HepG2 (cell line): ENCODE results near the gene PRMT7. TPM values are rescaled to one million over a fixed set of nuclear protein-coding genes. Genes with fewer than 3 reads are reported as not detected.
A peak's percentile ranks its signal among the peaks of the same experiment; 100 is the strongest.

Source experiments
- ATAC-seq: fragments of 200-7000 bp; cut with Tn5 transposase; 3 replicates; pipeline ENCODE4 v1.9.1; 2020; ENCODE audit warnings: mild to moderate bottlenecking, moderate library complexity
- BruUV-seq: library from RNA; stranded (reverse); fragments of 400-500 nt; replicated peaks from 2 replicates; lab custom pipeline; 2021; lab: Mats Ljungman, UMichigan
- CTCF ChIA-PET: fragments of 300-600 bp; formaldehyde crosslinking; extraction: SDS; loops from one replicate; lab custom pipeline; 2021; ENCODE audit warnings: low total read pairs, inconsistent platforms, low intra/inter-chr PET ratio; lab: Yijun Ruan, JAX
- POLR2A ChIA-PET: fragments of 350-600 bp; sonication (Branson Sonifier 250); formaldehyde crosslinking; loops from one replicate; lab custom pipeline; 2020; ENCODE audit warnings: antibody characterized with exemption, inconsistent platforms; lab: Yijun Ruan, JAX
- DNase-seq: peaks from one replicate; pipeline ENCODE4 v3.0.0-alpha.2; 2015; ENCODE audit warnings: low spot score
- FAIRE-seq: peaks from 3 replicates; lab custom pipeline; 2011; peaks lifted over from hg19 to GRCh38; lab: Jason Lieb, UNC
- H2AFZ ChIP-seq: one replicate; pipeline ENCODE4 v1.6.1; 2011; ENCODE audit warnings: low read length, inconsistent platforms
- H3K27ac ChIP-seq: fragments of 300-600 bp; 3 replicates; pipeline ENCODE4 v1.8.0; 2011; ENCODE audit warnings: mixed run types, mild to moderate bottlenecking, mixed read lengths, low read length, inconsistent platforms; ENCODE audit not compliant: insufficient read depth; ENCODE audit errors: extremely low read length
- H3K27me3 ChIP-seq, 2 experiments: fragments of 200-600 bp in 1 of 2; 2 replicates in 1 of 2; 3 replicates in 1 of 2; pipeline versions ENCODE4 v1.6.0 to v1.8.0; 2011; ENCODE audit warnings: low read length in 2 of 2, mild to moderate bottlenecking in 2 of 2, moderate library complexity in 2 of 2, inconsistent platforms in 1 of 2; ENCODE audit not compliant: insufficient read depth in 2 of 2, control insufficient read depth in 1 of 2
- H3K36me3 ChIP-seq, 2 experiments: fragments of 200-600 bp in 1 of 2; replicated peaks in 1 of 2; 2 replicates in 1 of 2; 3 replicates in 1 of 2; pipeline versions ENCODE4 v1.5.1 to v1.8.0; 2011; ENCODE audit warnings: low read length in 2 of 2, inconsistent platforms in 1 of 2; ENCODE audit not compliant: insufficient read depth in 2 of 2, control insufficient read depth in 1 of 2
- H3K4me1 ChIP-seq: 2 replicates; pipeline ENCODE4 v1.5.1; 2012; ENCODE audit warnings: low read length, inconsistent platforms; ENCODE audit not compliant: insufficient read depth
- H3K4me2 ChIP-seq: 2 replicates; pipeline ENCODE4 v1.6.0; 2011; ENCODE audit warnings: low read depth, low read length, inconsistent platforms
- H3K4me3 ChIP-seq, 3 experiments: fragments of 200-600 bp in 1 of 3; sonication (generic), shearing (Covaris generic) in 1 of 3; replicated peaks in 1 of 3; 2 replicates each; pipeline ENCODE4 v1.5.1; 2011 to 2016; ENCODE audit warnings: low read length in 3 of 3, inconsistent platforms in 2 of 3, low read depth in 2 of 3, mild to moderate bottlenecking in 2 of 3, control low read depth in 1 of 3, mixed read lengths in 1 of 3; ENCODE audit not compliant: insufficient read depth in 1 of 3
- H3K79me2 ChIP-seq: one replicate; pipeline ENCODE4 v1.6.1; 2011; ENCODE audit warnings: low read length, inconsistent platforms; ENCODE audit not compliant: insufficient read depth
- H3K9ac ChIP-seq: 2 replicates; pipeline ENCODE4 v1.6.0; 2011; ENCODE audit warnings: mild to moderate bottlenecking, low read depth, low read length, inconsistent platforms; ENCODE audit not compliant: insufficient read depth
- H3K9me3 ChIP-seq: 2 replicates; pipeline ENCODE4 v1.5.1; 2012; ENCODE audit warnings: mild to moderate bottlenecking, low read length
- H4K20me1 ChIP-seq: 2 replicates; pipeline ENCODE4 v1.6.0; 2011; ENCODE audit warnings: inconsistent platforms, mild to moderate bottlenecking, low read length, moderate library complexity; ENCODE audit not compliant: insufficient read depth
- AFF4 ChIP-seq: sonication (generic); formaldehyde crosslinking; IDR thresholded peaks from 2 replicates; pipeline ENCODE4 v1.4.0; 2020; ENCODE audit warnings: missing genetic modification reagents
- ATAD3A ChIP-seq: sonication (generic); formaldehyde crosslinking; IDR thresholded peaks from 2 replicates; pipeline ENCODE4 v1.4.0; 2020; ENCODE audit warnings: missing genetic modification reagents
- BCL6 ChIP-seq: IDR thresholded peaks from 2 replicates; pipeline ENCODE4 v1.6.1; 2016; ENCODE audit warnings: missing genetic modification reagents, missing compliant biosample characterization
- CENPBD1 ChIP-seq: sonication (generic); formaldehyde crosslinking; IDR thresholded peaks from 2 replicates; pipeline ENCODE4 v1.8.0; 2022; ENCODE audit warnings: missing genetic modification reagents, low read depth, mild to moderate bottlenecking, borderline replicate concordance
- CREB1 ChIP-seq, 2 experiments: fragments of 450-650 bp in 1 of 2; IDR thresholded peaks; 2 replicates each; pipeline ENCODE4 v1.6.1; 2016 to 2017; ENCODE audit warnings: control low read depth in 1 of 2, mild to moderate bottlenecking in 1 of 2, missing compliant biosample characterization in 1 of 2, missing genetic modification characterization in 1 of 2
- EED ChIP-seq: sonication (generic); formaldehyde crosslinking; IDR thresholded peaks from 2 replicates; pipeline ENCODE4 v1.5.0; 2020; ENCODE audit warnings: mild to moderate bottlenecking, missing genetic modification reagents
- KLF9 ChIP-seq: IDR thresholded peaks from 2 replicates; pipeline ENCODE4 v1.6.1; 2016; ENCODE audit warnings: low read depth
- MTA1 ChIP-seq: sonication (generic); formaldehyde crosslinking; IDR thresholded peaks from 2 replicates; pipeline ENCODE4 v1.4.0; 2020; ENCODE audit warnings: missing genetic modification reagents, mild to moderate bottlenecking, borderline replicate concordance
- RARA ChIP-seq: IDR thresholded peaks from 2 replicates; pipeline ENCODE4 v1.6.1; 2016; ENCODE audit warnings: missing genetic modification reagents, missing compliant biosample characterization
- THAP9 ChIP-seq: sonication (generic); formaldehyde crosslinking; IDR thresholded peaks from 2 replicates; pipeline ENCODE4; 2020; ENCODE audit warnings: missing genetic modification reagents, mild to moderate bottlenecking, borderline replicate concordance
- ZBTB26 ChIP-seq: IDR thresholded peaks from 2 replicates; pipeline ENCODE4 v1.6.1; 2016; ENCODE audit warnings: missing compliant biosample characterization, missing genetic modification reagents, borderline replicate concordance
- ZBTB38 ChIP-seq: sonication (generic); formaldehyde crosslinking; IDR thresholded peaks from 2 replicates; pipeline ENCODE4 v1.5.1; 2020; ENCODE audit warnings: mild to moderate bottlenecking, missing genetic modification reagents
- ZNF430 ChIP-seq: sonication (generic); formaldehyde crosslinking; IDR thresholded peaks from 2 replicates; pipeline ENCODE4 v1.9.0; 2021; ENCODE audit warnings: mild to moderate bottlenecking, missing genetic modification reagents
- ZNF543 ChIP-seq: sonication (generic); formaldehyde crosslinking; IDR thresholded peaks from 2 replicates; pipeline ENCODE4 v1.4.0; 2020; ENCODE audit warnings: mild to moderate bottlenecking, missing genetic modification reagents
- ZNF564 ChIP-seq: sonication (generic); formaldehyde crosslinking; IDR thresholded peaks from 2 replicates; pipeline ENCODE4 v1.8.1; 2023; ENCODE audit warnings: mild to moderate bottlenecking, missing genetic modification reagents
- ZNF773 ChIP-seq: sonication (generic); formaldehyde crosslinking; IDR thresholded peaks from 2 replicates; pipeline ENCODE4 v1.4.0; 2020; ENCODE audit warnings: missing genetic modification reagents, borderline replicate concordance
- ZNF816 ChIP-seq: sonication (generic); formaldehyde crosslinking; IDR thresholded peaks from 2 replicates; pipeline ENCODE4 v1.8.0; 2022; ENCODE audit warnings: missing genetic modification reagents, mild to moderate bottlenecking, borderline replicate concordance
- WGBS: methylation state at CpG from one replicate; pipeline ENCODE4 v1.1.6; 2017; ENCODE audit warnings: low lambda C conversion rate; 5-methylcytosine and 5-hydroxymethylcytosine counted together
- in situ Hi-C: cut with HindIII; loops from 2 replicates; pipeline ENCODE4 v1.10.0; 2017; ENCODE audit warnings: low pct_unique_long_range_greater_than_20kb; ENCODE audit not compliant: extremely low pct_ligation_motif_present
- intact Hi-C: fragments of 100-400 bp; cut with micrococcal nuclease; formaldehyde crosslinking; loops from one replicate; pipeline ENCODE4 v1.10.0; 2022; ENCODE audit not compliant: unreplicated experiment
- polyA plus RNA-seq, 8 experiments: library from polyadenylated mRNA; depleted of rRNA in 3 of 8; stranded (reverse) in 7 of 8; unstranded in 1 of 8; fragments of >200 nt; fragmentation: Illumina TruSeq in 4 of 8; extraction: Trizol in 4 of 8; gene quantifications; 2 replicates each; pipeline versions ENCODE4 v1.2.1 to v1.2.3, GENCODE V29; 2011 to 2016; ENCODE audit warnings: low read depth in 4 of 8, missing spikeins in 1 of 8, mixed read lengths in 1 of 8; ENCODE audit not compliant: insufficient read depth in 1 of 8
- total RNA-seq, 5 experiments: library from RNA; depleted of rRNA; stranded (reverse); fragments of >200 nt; fragmentation: Illumina TruSeq; extraction: Trizol; gene quantifications; 2 replicates each; pipeline ENCODE4 v1.2.3, GENCODE V29; 2016; ENCODE audit warnings: low read depth in 1 of 5

Gene PRMT7
- total and polyA plus RNA-seq, 2 of the 13 experiments (the other 11 are each of a cell fraction or from before 2014, with no cell fraction given), result 47.5 to 55.0 TPM

GRCh38 chr16:68364561-68364998 lies 53.8 kb downstream of the PRMT7 start:
- ChIA-PET CTCF (no interaction called here), POLR2A (no interaction called here)
- H3K9me3 ChIP-seq, result no peaks in the 10 kb centered on the region
- DNase-seq (no peak), ATAC-seq (no peak), FAIRE-seq (no peak)
- in situ Hi-C loops, result no loop called here
- peaks cover 6 to 45% of the 10 kb centered on the region in 2 experiments; a peak in 4 of 5 replicates for H3K27me3 ChIP-seq
- no peak overlapping the region for H3K9ac ChIP-seq
- no peak overlapping the region for H3K4me3 ChIP-seq
- peaks cover 45% of the 10 kb centered on the region for H3K4me1 ChIP-seq
- BruUV-seq, result no TSS peak
- peak overlapping the region; percentile 56; the same call in 1 of the 2 replicates for H3K4me2 ChIP-seq
- H3K79me2 ChIP-seq, result no peaks in the 10 kb centered on the region
- intact Hi-C loops, result no loop called here
- H3K36me3 ChIP-seq, result no peaks in the 10 kb centered on the region
- no peak overlapping the region for H2AFZ ChIP-seq
- H3K27ac ChIP-seq, result no peak overlapping the region
- H4K20me1 ChIP-seq, result no peaks in the 10 kb centered on the region
- 57% methylated on average over 12 of the region's 14 CpGs for WGBS
- TF ChIP-seq ATAD3A (CRISPR knock-in tag) (no peak), CENPBD1 (no peak), AFF4 (CRISPR knock-in tag) (no peak), ZBTB26 (no peak), EED (0 out of 2 replicates have a peak, but pooled peaks have one; percentile 9), ZNF816 (no peak), ZNF773 (CRISPR knock-in tag) (0 out of 2 replicates have a peak, but pooled peaks have one; percentile 26), RARA (CRISPR knock-in tag) (no peak), ZBTB38 (no peak), ZNF430 (CRISPR knock-in tag) (no peak), KLF9 (CRISPR knock-in tag) (no peak), ZNF543 (CRISPR knock-in tag) (no peak), ZNF564 (no peak), BCL6 (CRISPR knock-in tag) (peak; percentile 43; the same call in 1 of the 2 replicates), THAP9 (no peak), MTA1 (no peak), CREB1 (IDR thresholded peaks at IDR 0.05) (no peak), CREB1 (CRISPR knock-in tag; IDR thresholded peaks at IDR 0.05) (no peak)
